SIG-M5 treated with dmso at 0.1 percent for 504 hours (cell line): ENCODE measurements around the gene EXOSC6.
"Not testable (repeated sequence)": the region's sequence is repeated elsewhere in the genome, so short reads cannot be mapped to it uniquely, and the experiment has no call there.

Experiments used
- DNase-seq: peaks from one replicate; lab custom pipeline; 2025; ENCODE audit not compliant: unreplicated experiment; lab: John Stamatoyannopoulos, UW

EXOSC6 gene

DNA sequence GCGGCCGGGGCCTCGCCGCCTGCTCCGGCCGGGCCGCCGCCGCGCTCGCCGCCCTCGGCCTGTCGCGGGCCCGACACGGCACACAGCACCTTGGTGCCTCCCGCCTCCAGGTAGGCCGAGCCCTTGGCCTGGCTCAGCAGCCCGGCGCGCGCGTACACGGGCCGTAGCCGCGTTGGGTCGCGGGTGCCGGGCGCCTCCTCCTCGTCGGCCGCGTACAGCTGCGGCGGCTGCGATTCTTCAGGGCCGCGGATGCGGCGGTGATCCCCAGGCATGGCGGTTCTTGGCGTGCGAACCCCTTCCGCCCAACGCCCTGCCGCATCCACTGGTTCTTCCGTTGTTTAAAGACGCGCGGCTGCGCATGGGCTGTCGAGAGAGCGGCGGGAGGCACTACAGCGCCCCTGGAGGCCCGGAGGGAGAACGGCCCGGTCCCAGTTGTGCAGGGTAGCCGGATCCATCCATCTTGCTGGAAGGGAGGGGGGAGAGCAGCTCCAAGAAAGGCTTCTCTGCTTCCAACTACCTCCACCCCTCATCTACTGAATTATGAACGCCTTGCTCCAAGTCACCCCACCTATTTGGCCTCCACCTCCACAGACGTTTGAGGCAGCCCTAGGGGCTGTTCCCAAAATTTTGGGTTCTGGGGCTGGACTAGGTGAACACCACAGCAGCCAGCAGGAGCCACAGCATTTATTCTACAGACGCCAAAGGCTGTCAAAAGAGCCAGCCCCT, at the start of gene EXOSC6:
Gene EXOSC6, minus strand, starts transcription at position 312 of the 726 bp plus-strand sequence. Its CDS starts 40 bp downstream, at position 272.
- peak; percentile 94 for DNase-seq

GRCh38 chr16:70301121-70301520, 49.4 kb upstream of the EXOSC6 start:
- DNase-seq, result no peak

DNA sequence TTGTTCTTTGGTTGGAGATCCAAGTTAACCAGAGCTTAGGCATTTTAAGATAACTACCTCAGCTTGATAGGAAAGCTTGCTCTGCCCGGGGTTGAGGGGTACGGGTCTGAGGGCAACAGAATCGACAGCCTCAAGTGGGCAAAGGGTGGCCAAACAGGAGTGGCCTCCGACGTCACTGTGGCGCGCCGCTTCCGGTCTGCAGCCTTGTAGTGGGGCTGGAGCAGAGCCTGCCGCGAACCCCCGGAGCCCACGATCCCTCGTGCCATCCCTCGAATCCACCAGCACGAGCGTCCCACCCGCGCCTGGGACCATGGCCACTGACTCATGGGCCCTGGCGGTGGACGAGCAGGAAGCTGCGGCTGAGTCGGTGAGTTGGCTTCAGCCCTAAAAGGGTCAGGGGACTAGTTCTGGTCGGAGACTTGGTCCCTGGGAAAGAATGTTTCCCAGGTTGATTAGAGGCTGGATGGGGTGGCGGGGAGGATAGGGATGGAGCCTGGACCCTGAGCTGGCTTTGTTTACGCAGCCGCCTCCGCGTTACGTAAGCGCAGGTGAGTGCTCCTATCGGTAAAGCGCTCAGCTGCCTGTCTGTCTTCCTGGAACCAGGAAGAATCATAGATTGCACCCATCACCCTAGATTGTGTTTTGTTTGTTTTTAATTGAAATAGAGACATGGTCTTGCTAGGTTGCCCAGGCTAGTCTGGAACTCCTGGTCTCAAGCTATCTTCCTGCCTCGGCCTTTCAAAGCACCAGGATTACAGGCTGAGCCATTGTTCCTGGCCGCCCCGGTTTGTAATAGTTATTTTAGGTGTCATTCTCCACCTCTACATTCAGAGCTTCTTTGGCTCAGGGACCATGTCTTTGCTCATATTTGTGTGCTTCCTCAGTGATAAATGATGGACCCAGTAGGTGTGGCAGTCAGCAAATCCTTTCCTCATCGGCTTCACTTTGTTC, 47.5 kb upstream of the EXOSC6 start, which contains the start of gene DDX19B:
Gene DDX19B, plus strand, starts transcription at position 199 of the 951 bp plus-strand sequence. Its CDS starts 112 bp downstream, at position 311.
- peak; percentile 46 for DNase-seq

DNA sequence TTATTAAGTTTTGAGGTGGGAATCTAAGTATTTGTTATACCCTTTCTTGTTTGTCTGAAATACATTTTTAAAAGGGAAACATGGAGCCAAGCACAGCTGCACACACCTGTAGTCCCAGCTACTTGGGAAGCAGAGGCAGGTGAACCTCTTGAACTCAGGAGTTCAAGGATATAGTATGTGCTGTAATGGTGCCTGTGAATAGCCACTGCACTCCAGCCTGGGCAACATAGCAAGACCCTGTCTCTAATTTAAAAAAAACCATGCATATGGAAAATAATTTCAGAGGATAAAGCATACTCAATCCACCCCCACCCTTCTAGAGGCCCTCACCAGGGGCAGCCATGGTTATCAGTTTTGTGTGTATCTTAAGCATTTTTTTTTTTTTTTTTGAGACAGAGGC, 43.9 kb upstream of the EXOSC6 start:
- no peak for DNase-seq

GRCh38 chr16:70294385-70295025, 42.8 kb upstream of the EXOSC6 start:
- no peak for DNase-seq

DNA sequence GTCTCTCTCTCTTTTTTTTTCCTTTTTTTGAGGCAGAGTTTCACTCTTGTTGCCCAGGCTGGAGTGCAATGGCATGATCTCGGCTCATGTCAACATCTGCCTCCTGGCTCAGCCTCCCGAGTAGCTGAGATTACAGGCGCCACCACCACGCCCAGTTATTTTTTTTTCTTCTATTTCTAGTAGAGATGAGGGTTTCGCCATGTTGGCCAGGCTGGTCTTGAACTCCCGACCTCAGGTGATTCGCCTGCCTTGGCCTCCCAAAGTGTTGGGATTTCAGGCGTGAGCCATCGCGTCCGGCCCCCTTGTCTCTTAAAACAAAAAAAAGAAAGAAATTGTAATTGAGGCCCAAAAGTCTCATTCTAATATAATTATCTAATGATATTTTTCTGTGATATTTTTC, 40.4 kb upstream of the EXOSC6 start:
- DNase-seq, result not testable (repeated sequence)

- no peak for DNase-seq
Measured at GRCh38 chr16:70290949-70291519, 39.3 kb upstream of the EXOSC6 start.

- peak; percentile 98 for DNase-seq
Measured at GRCh38 chr16:70289229-70290094, 37.7 kb upstream of the EXOSC6 start, which contains the start of gene AARS1. Gene AARS1, minus strand, starts transcription at chr16:70289506. Its CDS starts 6,743 bp downstream, at chr16:70282763.

DNA sequence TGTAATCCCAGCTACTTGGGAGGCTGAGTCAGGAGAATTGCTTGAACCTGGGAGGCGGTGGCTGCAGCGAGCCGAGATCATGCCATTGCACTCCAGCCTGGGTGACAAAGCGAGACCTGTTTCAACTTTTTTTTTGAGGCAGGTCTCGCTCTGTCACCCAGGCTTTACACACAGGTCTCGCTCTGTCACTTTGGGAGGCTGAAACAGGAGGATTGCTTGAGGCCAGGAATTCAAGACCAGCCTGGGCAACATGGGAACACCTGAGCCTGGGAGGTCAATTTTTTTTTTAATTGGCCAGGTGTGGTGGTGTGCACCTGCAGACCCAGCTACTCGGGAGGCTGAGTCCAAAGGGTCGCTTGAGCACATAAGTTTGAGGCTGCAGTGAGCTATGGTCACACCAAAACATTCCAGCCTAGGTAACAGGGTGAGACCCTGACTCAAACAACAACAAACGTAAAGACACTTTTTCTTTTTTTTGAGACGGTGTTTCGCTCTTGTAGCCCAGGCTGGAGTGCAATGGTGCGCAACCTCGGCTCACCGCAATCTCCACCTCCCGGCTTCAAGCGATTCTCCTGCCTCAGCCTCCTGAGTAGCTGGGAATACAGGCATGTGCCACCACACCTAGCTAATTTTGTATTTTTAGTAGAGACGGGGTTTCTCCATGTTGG, 35.7 kb upstream of the EXOSC6 start:
- DNase-seq, result not testable (repeated sequence)

DNA sequence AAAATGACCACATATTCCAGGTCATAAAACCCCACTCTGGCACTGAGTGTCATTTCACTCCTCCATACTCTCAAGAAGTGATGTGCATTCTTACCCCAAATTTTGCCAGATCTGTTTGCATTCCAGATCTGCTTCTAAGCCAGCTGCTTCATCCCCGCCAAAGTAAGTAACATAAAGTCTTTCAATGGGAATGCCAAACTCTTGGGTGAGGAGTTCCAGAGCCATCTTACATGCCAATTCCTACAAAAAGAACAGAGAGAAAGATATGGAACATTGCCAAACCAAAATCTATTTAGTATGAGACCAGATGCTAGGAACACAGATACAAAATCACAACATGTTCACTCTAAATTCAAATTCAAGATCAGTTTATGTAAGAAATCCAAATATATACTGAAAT, 24.7 kb upstream of the EXOSC6 start:
- no peak for DNase-seq

GRCh38 chr16:70271696-70272095, 20.0 kb upstream of the EXOSC6 start:
- no peak for DNase-seq

- DNase-seq, result no peak
Measured at GRCh38 chr16:70270176-70270575, 18.4 kb upstream of the EXOSC6 start.

DNA sequence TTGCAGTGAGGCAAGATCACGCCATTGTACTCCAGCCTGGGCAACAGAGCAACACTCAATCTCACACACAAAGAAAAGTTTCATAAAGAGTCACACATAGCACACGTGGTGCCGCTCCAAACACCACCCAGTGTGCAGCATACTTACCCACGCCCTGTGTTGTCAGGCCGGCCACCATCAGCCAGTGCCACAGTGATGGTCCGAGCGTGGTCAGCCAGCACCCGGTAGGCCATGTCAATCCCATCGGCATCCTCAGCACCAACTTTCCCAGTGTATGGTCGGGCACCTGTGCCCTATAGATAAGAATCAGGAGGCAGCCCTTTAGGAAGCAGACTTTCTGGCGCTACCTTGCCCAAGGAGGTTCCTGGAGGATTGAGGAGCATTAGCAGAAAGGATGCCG, 17.7 kb upstream of the EXOSC6 start:
- DNase-seq, result no peak

DNA sequence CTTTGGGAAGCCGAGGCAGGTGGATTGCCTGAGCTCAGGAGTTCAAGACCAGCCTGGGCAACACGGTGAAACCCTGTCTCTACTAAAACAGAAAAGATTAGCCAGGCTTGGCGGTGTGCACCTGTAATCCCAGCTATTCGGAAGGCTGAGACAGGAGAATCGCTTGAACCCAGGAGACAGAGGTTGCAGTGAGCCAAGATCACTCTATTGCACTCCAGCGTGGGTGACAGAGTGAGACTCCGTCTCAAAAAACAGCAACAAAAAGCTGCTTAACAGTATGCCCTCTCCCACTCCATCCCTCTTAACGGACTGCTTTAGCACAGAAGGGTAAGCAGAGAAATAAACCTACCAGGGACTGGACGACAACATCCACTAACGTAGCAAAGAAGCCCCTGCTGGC, 16.2 kb upstream of the EXOSC6 start:
- DNase-seq, result not testable (repeated sequence)

- peak; percentile 42 for DNase-seq
Measured at GRCh38 chr16:70267516-70267915, 15.8 kb upstream of the EXOSC6 start.

DNA sequence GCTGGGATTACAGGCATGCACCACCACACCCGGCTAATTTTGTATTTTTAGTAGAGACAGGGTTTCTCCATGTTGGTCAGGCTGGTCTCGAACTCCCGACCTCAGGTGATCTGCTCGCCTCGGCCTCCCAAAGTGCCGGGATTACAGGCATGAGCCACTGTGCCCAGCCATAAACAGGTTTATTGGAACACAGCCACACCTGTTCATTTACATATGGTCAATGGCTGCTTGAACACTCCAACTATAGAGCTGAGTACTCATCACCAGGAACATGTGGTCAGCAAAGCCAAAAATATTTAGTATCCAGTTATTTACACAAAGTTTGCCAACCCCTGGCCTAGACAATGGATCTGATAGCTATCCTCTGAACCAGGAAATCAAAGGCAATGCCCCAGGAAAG, 8.2 kb upstream of the EXOSC6 start:
- not testable (repeated sequence) for DNase-seq

DNA sequence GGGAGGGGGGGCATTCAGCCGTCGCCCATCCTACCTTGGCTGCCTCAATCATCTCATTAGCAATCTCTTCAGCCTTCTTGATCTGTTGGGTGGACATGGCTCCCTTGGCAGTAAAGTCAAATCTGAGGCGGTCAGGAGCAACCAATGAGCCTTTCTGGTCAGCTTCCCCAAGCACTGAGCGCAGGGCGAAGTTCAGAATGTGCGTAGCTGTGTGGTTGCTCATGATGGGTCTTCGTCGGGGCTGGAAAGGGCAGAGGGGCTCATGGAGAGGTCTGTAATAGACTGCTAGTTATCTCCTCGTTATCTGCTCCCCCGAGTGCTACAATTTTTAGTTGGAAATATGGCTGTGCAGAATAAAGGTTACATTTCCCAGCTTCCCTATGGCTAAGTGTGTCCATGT, 7.2 kb upstream of the EXOSC6 start:
- DNase-seq, result no peak

DNA sequence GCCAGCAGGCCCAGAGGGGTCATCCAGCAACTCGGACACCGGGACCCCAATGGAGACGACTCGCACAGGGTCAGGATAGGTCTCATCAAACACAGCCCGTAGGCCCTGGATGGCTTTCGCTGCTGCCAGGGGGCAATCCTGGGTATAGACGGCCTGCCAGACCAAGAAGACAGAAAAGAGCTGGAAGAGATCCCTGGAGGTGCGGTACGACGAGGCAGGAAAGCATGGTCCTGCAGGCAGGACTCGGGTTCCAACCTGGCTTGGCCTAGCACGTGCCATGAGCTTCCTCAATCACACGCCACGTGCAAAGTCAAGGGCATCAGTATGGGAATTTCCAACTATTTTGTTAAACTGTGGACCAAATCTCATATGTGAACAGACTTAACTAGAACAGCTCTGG, 6.3 kb upstream of the EXOSC6 start:
- no peak for DNase-seq

- DNase-seq, result no peak
Measured at GRCh38 chr16:70257391-70257790, 5.7 kb upstream of the EXOSC6 start.
